Choroid plexus epithelial cell (primary cell): Measurements from ENCODE around the gene CHST3.

Experiments
- DNase-seq: peaks from one replicate; pipeline ENCODE4 v3.0.0-alpha.2; 2010; ENCODE audit warnings: low read depth
- H3K4me3 ChIP-seq: 2 replicates; pipeline ENCODE4 v1.5.1; 2011; ENCODE audit warnings: low read depth, mild to moderate bottlenecking, control low read depth, low read length, moderate library complexity
- CTCF ChIP-seq: conservative IDR thresholded peaks from 2 replicates; pipeline ENCODE4 v1.5.1; 2011; ENCODE audit warnings: low read depth, mild to moderate bottlenecking, control low read depth, inconsistent platforms, low read length, moderate library complexity

The CHST3 gene

GRCh38 chr10:71995887-71996575 is 31.8 kb downstream of the CHST3 start:
- TF ChIP-seq CTCF: no peak
- peak; percentile 48 for DNase-seq

GRCh38 chr10:71996592-71997371 is 32.6 kb downstream of the CHST3 start:
- DNase-seq: no peak
- no peak overlapping the region for H3K4me3 ChIP-seq
- TF ChIP-seq CTCF: no peak

More at GRCh38 chr10:71995887-71996575, 31.8 kb downstream of the CHST3 start:
- no peak overlapping the region for H3K4me3 ChIP-seq

GRCh38 chr10:71998119-71998839 is 34.1 kb downstream of the CHST3 start:
- no peak for TF ChIP-seq CTCF
- DNase-seq: no peak
- no peak overlapping the region for H3K4me3 ChIP-seq

GRCh38 chr10:71998840-71999194 is 34.6 kb downstream of the CHST3 start:
- H3K4me3 ChIP-seq: no peak overlapping the region
- TF ChIP-seq CTCF: no peak

GRCh38 chr10:71999360-72000072 is 35.3 kb downstream of the CHST3 start:
- H3K4me3 ChIP-seq: no peak overlapping the region
- TF ChIP-seq CTCF: no peak
- DNase-seq: peak; percentile 96

More at GRCh38 chr10:71998840-71999194, 34.6 kb downstream of the CHST3 start:
- peak; percentile 75 for DNase-seq

- TF ChIP-seq CTCF: no peak
- H3K4me3 ChIP-seq: no peak overlapping the region
- DNase-seq: no peak
Measured at GRCh38 chr10:72000073-72001032, 36.2 kb downstream of the CHST3 start.
